HepG2 (cell line): ENCODE data around the gene TANGO2. TPM values are rescaled to one million over a fixed set of nuclear protein-coding genes. Genes with fewer than 3 reads are reported as not detected.
A peak's percentile ranks its signal among the peaks of the same experiment; 100 is the strongest.

Experiments
- CTCF ChIP-seq: sonication (generic); formaldehyde crosslinking; IDR thresholded peaks from 2 replicates; pipeline ENCODE4 v1.5.0; 2020; ENCODE audit warnings: mild to moderate bottlenecking, missing genetic modification reagents, moderate library complexity
- DZIP1 ChIP-seq: sonication (generic); formaldehyde crosslinking; IDR thresholded peaks from 2 replicates; pipeline ENCODE4 v1.5.0; 2020; ENCODE audit warnings: mild to moderate bottlenecking, missing genetic modification reagents
- FOSL1 ChIP-seq: sonication (generic); formaldehyde crosslinking; IDR thresholded peaks from 2 replicates; pipeline ENCODE4 v1.9.0; 2021; ENCODE audit warnings: missing genetic modification reagents, borderline replicate concordance
- FOSL2 ChIP-seq: sonication (generic); formaldehyde crosslinking; IDR thresholded peaks from 2 replicates; pipeline ENCODE4 v1.4.0; 2020; ENCODE audit warnings: missing genetic modification reagents
- KDM4B ChIP-seq: sonication (generic); formaldehyde crosslinking; IDR thresholded peaks from 2 replicates; pipeline ENCODE4 v1.4.0; 2020; ENCODE audit warnings: missing genetic modification reagents
- KLF9 ChIP-seq: IDR thresholded peaks from 2 replicates; pipeline ENCODE4 v1.6.1; 2016; ENCODE audit warnings: low read depth
- POLR2A ChIP-seq, 2 experiments: IDR thresholded peaks; 2 replicates each; pipeline ENCODE4 v1.6.1; 2011; ENCODE audit warnings: low read depth in 2 of 2, low read length in 2 of 2, mild to moderate bottlenecking in 1 of 2, moderate library complexity in 1 of 2; ENCODE audit not compliant: insufficient read depth in 1 of 2
- POLR2AphosphoS5 ChIP-seq: IDR thresholded peaks from 2 replicates; pipeline ENCODE4 v1.6.1; 2012; ENCODE audit warnings: low read depth, low read length
- U2AF1 ChIP-seq: fragments of 200-400 bp; formaldehyde crosslinking; optimal IDR thresholded peaks from 2 replicates; pipeline ENCODE3; 2017; ENCODE audit warnings: mild to moderate bottlenecking, low read depth, low read length
- ZBTB38 ChIP-seq: sonication (generic); formaldehyde crosslinking; IDR thresholded peaks from 2 replicates; pipeline ENCODE4 v1.5.1; 2020; ENCODE audit warnings: mild to moderate bottlenecking, missing genetic modification reagents
- ZFP82 ChIP-seq: sonication (generic); formaldehyde crosslinking; IDR thresholded peaks from 2 replicates; pipeline ENCODE4 v1.5.1; 2020; ENCODE audit warnings: mild to moderate bottlenecking, missing genetic modification reagents, borderline replicate concordance
- ZHX2 ChIP-seq, 2 experiments: sonication (generic) in 1 of 2; formaldehyde crosslinking in 1 of 2; IDR thresholded peaks; 2 replicates each; pipeline versions ENCODE4 v1.6.1 to v1.9.0; 2014 to 2022; ENCODE audit warnings: antibody characterized with exemption in 1 of 2, borderline replicate concordance in 1 of 2, inconsistent platforms in 1 of 2, low read depth in 1 of 2, missing genetic modification reagents in 1 of 2
- ZKSCAN8 ChIP-seq: IDR thresholded peaks from 2 replicates; pipeline ENCODE4 v1.6.1; 2016; ENCODE audit warnings: borderline replicate concordance, missing genetic modification reagents, missing compliant biosample characterization
- ZNF605 ChIP-seq: sonication (generic); formaldehyde crosslinking; IDR thresholded peaks from 2 replicates; pipeline ENCODE4 v1.8.0; 2022; ENCODE audit warnings: mild to moderate bottlenecking, missing genetic modification reagents
- ZNF687 ChIP-seq: sonication (generic); formaldehyde crosslinking; IDR thresholded peaks from 2 replicates; pipeline ENCODE4 v1.5.1; 2020; ENCODE audit warnings: mild to moderate bottlenecking, missing genetic modification reagents, moderate library complexity
- polyA plus RNA-seq, 8 experiments: library from polyadenylated mRNA; depleted of rRNA in 3 of 8; stranded (reverse) in 7 of 8; unstranded in 1 of 8; fragments of >200 nt; fragmentation: Illumina TruSeq in 4 of 8; extraction: Trizol in 4 of 8; gene quantifications; 2 replicates each; pipeline versions ENCODE4 v1.2.1 to v1.2.3, GENCODE V29; 2011 to 2016; ENCODE audit warnings: low read depth in 4 of 8, missing spikeins in 1 of 8, mixed read lengths in 1 of 8; ENCODE audit not compliant: insufficient read depth in 1 of 8
- total RNA-seq, 5 experiments: library from RNA; depleted of rRNA; stranded (reverse); fragments of >200 nt; fragmentation: Illumina TruSeq; extraction: Trizol; gene quantifications; 2 replicates each; pipeline ENCODE4 v1.2.3, GENCODE V29; 2016; ENCODE audit warnings: low read depth in 1 of 5

Gene TANGO2
- total and polyA plus RNA-seq, 2 of the 13 experiments (the other 11 are each of a cell fraction or from before 2014, with no cell fraction given) = 12.9 to 14.8 TPM

GRCh38 chr22:20111045-20111688 lies 90.3 kb downstream of the TANGO2 start (continued):
- no peak for TF ChIP-seq ZFP82 (CRISPR knock-in tag)
- no peak for TF ChIP-seq DZIP1 (CRISPR knock-in tag)
- TF ChIP-seq ZHX2 (IDR thresholded peaks at IDR 0.05; ENCODE audit: low read depth) = no peak
- TF ChIP-seq ZHX2 (CRISPR knock-in tag; IDR thresholded peaks at IDR 0.05; ENCODE audit: borderline replicate concordance) = no peak
- peak in 1 of 2 experiments; percentile 62; a peak in 2 of 4 replicates for TF ChIP-seq POLR2A (IDR thresholded peaks at IDR 0.05; ENCODE audit: insufficient read depth in 1 of 2, low read depth in 2 of 2, low read length in 2 of 2)
- no peak for TF ChIP-seq FOSL2 (CRISPR knock-in tag)
- peak; percentile 48 for TF ChIP-seq CTCF
- peak; percentile 47; the same call in 1 of the 2 replicates for TF ChIP-seq ZNF687
- no peak for TF ChIP-seq ZKSCAN8 (CRISPR knock-in tag)
- peak; percentile 55 for TF ChIP-seq U2AF1
- peak; percentile 52 for TF ChIP-seq POLR2AphosphoS5
- no peak for TF ChIP-seq ZNF605
- TF ChIP-seq ZBTB38 = peak; percentile 61; the same call in 1 of the 2 replicates
- no peak for TF ChIP-seq KLF9
- no peak for TF ChIP-seq FOSL1 (CRISPR knock-in tag)
- TF ChIP-seq KDM4B (CRISPR knock-in tag) = no peak
